GM12878 (cell line): Measurements from ENCODE around the gene AURKAIP1. TPM values are rescaled to one million over a fixed set of nuclear protein-coding genes. Genes with fewer than 3 reads are reported as not detected.

Experiments
- ATAC-seq: fragments of 200-7000 bp; cut with Tn5 transposase; 3 replicates; pipeline ENCODE4 v1.9.1; 2020; ENCODE audit warnings: mild to moderate bottlenecking, moderate library complexity
- BruUV-seq: library from RNA; stranded (reverse); fragments of 400-500 nt; replicated peaks from 2 replicates; lab custom pipeline; 2021; lab: Mats Ljungman, UMichigan
- CTCF ChIA-PET: fragments of 300-600 bp; sonication (Branson Sonifier 250); formaldehyde crosslinking; extraction: SDS; loops from one replicate; lab custom pipeline; 2021; ENCODE audit warnings: inconsistent platforms; lab: Yijun Ruan, JAX
- POLR2A ChIA-PET: fragments of 350-600 bp; formaldehyde crosslinking; extraction: SDS; loops from one replicate; lab custom pipeline; 2021; ENCODE audit warnings: inconsistent platforms; lab: Charles Lee
- RAD21 ChIA-PET: fragments of 300-600 bp; sonication (Branson Sonifier 250); formaldehyde crosslinking; loops from one replicate; lab custom pipeline; 2023; ENCODE audit warnings: antibody characterized with exemption; ENCODE audit not compliant: unreplicated experiment; lab: Charles Lee
- SMC1A ChIA-PET: fragments of 300-600 bp; sonication (Branson Sonifier 250); formaldehyde crosslinking; loops from one replicate; lab custom pipeline; 2023; ENCODE audit not compliant: unreplicated experiment, uncharacterized antibody; lab: Charles Lee
- DNase-seq: peaks from one replicate; pipeline ENCODE4 v3.0.0-alpha.2; 2011; ENCODE audit warnings: low read depth, low spot score
- FAIRE-seq: peaks from 3 replicates; lab custom pipeline; 2011; peaks lifted over from hg19 to GRCh38; lab: Jason Lieb, UNC
- H2AFZ ChIP-seq: 2 replicates; pipeline ENCODE4 v1.6.0; 2011; ENCODE audit warnings: low read depth, low read length, control low read depth; ENCODE audit not compliant: control insufficient read depth
- H3K27ac ChIP-seq: 2 replicates; pipeline ENCODE4 v1.5.1; 2011; ENCODE audit warnings: control low read depth; ENCODE audit not compliant: control insufficient read depth, insufficient read depth
- H3K27me3 ChIP-seq, 2 experiments: replicated peaks in 1 of 2; 2 replicates each; pipeline versions ENCODE4 v1.6.0 to v1.6.1; 2011; ENCODE audit warnings: low read length in 1 of 2; ENCODE audit not compliant: control insufficient read depth in 2 of 2, insufficient read depth in 2 of 2
- H3K36me3 ChIP-seq, 2 experiments: 2 replicates each; pipeline ENCODE4 v1.5.1; 2011; ENCODE audit warnings: low read length in 1 of 2; ENCODE audit not compliant: control insufficient read depth in 2 of 2, insufficient read depth in 2 of 2
- H3K4me1 ChIP-seq: 2 replicates; pipeline ENCODE4 v1.6.1; 2011; ENCODE audit warnings: mild to moderate bottlenecking, low read length, moderate library complexity, mixed read lengths; ENCODE audit not compliant: control insufficient read depth, insufficient read depth
- H3K4me2 ChIP-seq: 2 replicates; pipeline ENCODE4 v1.6.0; 2011; ENCODE audit warnings: control low read depth; ENCODE audit not compliant: control insufficient read depth, insufficient read depth
- H3K4me3 ChIP-seq: fragments of 200-600 bp; sonication (generic); 2 replicates; pipeline ENCODE4 v1.5.1; 2016
- H3K79me2 ChIP-seq: 2 replicates; pipeline ENCODE4 v1.6.0; 2011; ENCODE audit warnings: low read length; ENCODE audit not compliant: control insufficient read depth, insufficient read depth
- H3K9ac ChIP-seq: 2 replicates; pipeline ENCODE4 v1.8.0; 2011; ENCODE audit warnings: low read length, control low read depth, mixed read lengths; ENCODE audit not compliant: control insufficient read depth, insufficient read depth
- H3K9me3 ChIP-seq: replicated peaks from 3 replicates; pipeline ENCODE4 v1.5.1; 2011; ENCODE audit warnings: mild to moderate bottlenecking, low read length; ENCODE audit not compliant: control insufficient read depth, insufficient read depth
- H4K20me1 ChIP-seq: 2 replicates; pipeline ENCODE4 v1.6.0; 2011; ENCODE audit not compliant: control insufficient read depth, insufficient read depth
- CUX1 ChIP-seq: IDR thresholded peaks from 2 replicates; pipeline ENCODE4 v1.6.1; 2012; ENCODE audit warnings: improper control_type of control experiment, low read depth, low read length; ENCODE audit not compliant: insufficient replicate concordance
- SUZ12 ChIP-seq: fragments of 200-600 bp; sonication (generic); IDR thresholded peaks from one replicate; pipeline ENCODE4 v1.6.1; 2018; ENCODE audit warnings: antibody characterized with exemption, mild to moderate bottlenecking; ENCODE audit not compliant: unreplicated experiment
- WGBS: methylation state at CpG from one replicate; pipeline ENCODE4 v1.1.6; 2016; ENCODE audit warnings: low lambda C conversion rate; ENCODE audit not compliant: insufficient replicate concordance, insufficient coverage; ENCODE audit errors: missing lambda C conversion rate; 5-methylcytosine and 5-hydroxymethylcytosine counted together
- in situ Hi-C: fragments of 300-500 bp; cut with MboI; formaldehyde crosslinking; loops from 9 replicates; pipeline ENCODE4 v1.14.3; 2018; ENCODE audit warnings: mixed read lengths
- intact Hi-C: fragments of 100-400 bp; cut with micrococcal nuclease; formaldehyde crosslinking; loops from one replicate; pipeline ENCODE4 v1.14.2; 2022; ENCODE audit not compliant: unreplicated experiment
- polyA plus RNA-seq, 11 experiments: library from polyadenylated mRNA; depleted of rRNA in 4 of 11; unstranded in 6 of 11; stranded (reverse) in 5 of 11; fragments of >200 nt; fragmentation: Nextera tagmentation in 4 of 11; fragmentation: Illumina TruSeq in 1 of 11; extraction: Ambion mirVana in 4 of 11; extraction: Trizol in 1 of 11; gene quantifications; 1 replicate in 1 of 11; 2 replicates in 10 of 11; pipeline versions ENCODE4 v1.2.1 to v1.2.3, GENCODE V29; 2011 to 2016; ENCODE audit warnings: inconsistent platforms in 2 of 11, missing spikeins in 2 of 11, low read depth in 1 of 11
- total RNA-seq, 4 experiments: library from RNA; depleted of rRNA in 3 of 4; stranded (reverse); fragments of >200 nt in 3 of 4; fragmentation: Illumina TruSeq in 1 of 4; extraction: Trizol in 1 of 4; gene quantifications; 2 replicates each; pipeline versions ENCODE4 v1.2.1 to v1.2.3, GENCODE V29; 2013 to 2021

AURKAIP1 gene
- total and polyA plus RNA-seq, 10 of the 15 experiments (the other 5 are each of a cell fraction or from before 2014, with no cell fraction given), result 6.5 to 366 (median 120) TPM

GRCh38 chr1:1355416-1355815 lies 19.6 kb downstream of the AURKAIP1 start:
- H3K27ac ChIP-seq, result no peak overlapping the region
- ATAC-seq, result no peak
- RAD21 ChIA-PET, result no interaction called here
- no peaks in the 10 kb centered on the region for H4K20me1 ChIP-seq
- POLR2A ChIA-PET, result no interaction called here
- no peaks in the 10 kb centered on the region for H3K9me3 ChIP-seq
- CTCF ChIA-PET, result no interaction called here
- no peak overlapping the region for H3K4me2 ChIP-seq
- 27% methylated on average over 13 of the region's 52 CpGs for WGBS
- H2AFZ ChIP-seq, result no peak overlapping the region
- BruUV-seq, result no TSS peak
- TF ChIP-seq CUX1 (no peak), SUZ12 (peak; percentile 54)
- FAIRE-seq, result no peak
- no peak for DNase-seq
- in situ Hi-C loops, result no loop called here
- SMC1A ChIA-PET, result no interaction called here
- H3K9ac ChIP-seq, result no peak overlapping the region
- peaks cover 0 to 3% of the 10 kb centered on the region in 2 experiments; a peak in 2 of 4 replicates for H3K27me3 ChIP-seq
- intact Hi-C loops, result no loop called here
- no peaks in the 10 kb centered on the region for H3K79me2 ChIP-seq
- peaks cover 5% of the 10 kb centered on the region for H3K4me1 ChIP-seq
- H3K36me3 ChIP-seq, result no peaks in the 10 kb centered on the region
- H3K4me3 ChIP-seq, result no peak overlapping the region
